ENCODE results near the gene EGFLAM. TPM values are rescaled to one million over a fixed set of nuclear protein-coding genes. Genes with fewer than 3 reads are reported as not detected.

The EGFLAM gene
- total and polyA plus RNA-seq, 10 of the 15 experiments (the other 5 are each of a cell fraction or from before 2014, with no cell fraction given) = 0.37 TPM; not detected in 9

- BruUV-seq (replicated peaks) = no TSS peak
- TF ChIP-seq NBN (IDR thresholded peaks at IDR 0.05) (no peak), MXI1 (IDR thresholded peaks at IDR 0.05; ENCODE audit: low read depth, low read length) (no peak), ZNF217 (IDR thresholded peaks at IDR 0.05) (no peak), E2F8 (IDR thresholded peaks at IDR 0.05; ENCODE audit: low read depth, partially characterized antibody) (no peak), GABPA (IDR thresholded peaks at IDR 0.05; ENCODE audit: low read depth) (no peak), SREBF2 (IDR thresholded peaks at IDR 0.05; ENCODE audit: low read length) (no peak)
- TF ChIP-seq, protein P1, sequence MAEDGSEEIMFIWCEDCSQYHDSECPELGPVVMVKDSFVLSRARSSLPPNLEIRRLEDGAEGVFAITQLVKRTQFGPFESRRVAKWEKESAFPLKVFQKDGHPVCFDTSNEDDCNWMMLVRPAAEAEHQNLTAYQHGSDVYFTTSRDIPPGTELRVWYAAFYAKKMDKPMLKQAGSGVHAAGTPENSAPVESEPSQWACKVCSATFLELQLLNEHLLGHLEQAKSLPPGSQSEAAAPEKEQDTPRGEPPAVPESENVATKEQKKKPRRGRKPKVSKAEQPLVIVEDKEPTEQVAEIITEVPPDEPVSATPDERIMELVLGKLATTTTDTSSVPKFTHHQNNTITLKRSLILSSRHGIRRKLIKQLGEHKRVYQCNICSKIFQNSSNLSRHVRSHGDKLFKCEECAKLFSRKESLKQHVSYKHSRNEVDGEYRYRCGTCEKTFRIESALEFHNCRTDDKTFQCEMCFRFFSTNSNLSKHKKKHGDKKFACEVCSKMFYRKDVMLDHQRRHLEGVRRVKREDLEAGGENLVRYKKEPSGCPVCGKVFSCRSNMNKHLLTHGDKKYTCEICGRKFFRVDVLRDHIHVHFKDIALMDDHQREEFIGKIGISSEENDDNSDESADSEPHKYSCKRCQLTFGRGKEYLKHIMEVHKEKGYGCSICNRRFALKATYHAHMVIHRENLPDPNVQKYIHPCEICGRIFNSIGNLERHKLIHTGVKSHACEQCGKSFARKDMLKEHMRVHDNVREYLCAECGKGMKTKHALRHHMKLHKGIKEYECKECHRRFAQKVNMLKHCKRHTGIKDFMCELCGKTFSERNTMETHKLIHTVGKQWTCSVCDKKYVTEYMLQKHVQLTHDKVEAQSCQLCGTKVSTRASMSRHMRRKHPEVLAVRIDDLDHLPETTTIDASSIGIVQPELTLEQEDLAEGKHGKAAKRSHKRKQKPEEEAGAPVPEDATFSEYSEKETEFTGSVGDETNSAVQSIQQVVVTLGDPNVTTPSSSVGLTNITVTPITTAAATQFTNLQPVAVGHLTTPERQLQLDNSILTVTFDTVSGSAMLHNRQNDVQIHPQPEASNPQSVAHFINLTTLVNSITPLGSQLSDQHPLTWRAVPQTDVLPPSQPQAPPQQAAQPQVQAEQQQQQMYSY (CRISPR knock-in tag; IDR thresholded peaks at IDR 0.05) = no peak
- CTCF ChIA-PET = interaction anchor here (0.8 kb wide), 1 partner anchor 485 kb away, joined by 3 read pairs; no protein-coding TSS in a partner anchor
These were observed 70.9 kb downstream of the EGFLAM start for GRCh38 chr5:38329132-38329715.

More at GRCh38 chr5:38329132-38329715, 70.9 kb downstream of the EGFLAM start:
- WGBS (ENCODE audit: insufficient coverage, insufficient replicate concordance, low lambda C conversion rate, missing lambda C conversion rate) = 8% methylated on average over 5 of the region's 5 CpGs
- Histone ChIP-seq H3K9me3 (replicated peaks; ENCODE audit: control insufficient read depth, insufficient read depth, low read length) (no peaks in the 10 kb centered on the region), H3K79me2 (ENCODE audit: control insufficient read depth, insufficient read depth, low read length) (no peaks in the 10 kb centered on the region), H3K4me1 (ENCODE audit: control insufficient read depth, insufficient read depth, low read length) (no peaks in the 10 kb centered on the region), H3K27ac (ENCODE audit: control insufficient read depth, insufficient read depth) (no peak overlapping the region), H3K4me2 (ENCODE audit: control insufficient read depth, insufficient read depth) (no peak overlapping the region), H3K36me3 (ENCODE audit: control insufficient read depth in 2 of 2, insufficient read depth in 2 of 2, low read length in 1 of 2) (no peaks in the 10 kb centered on the region), H3K9ac (ENCODE audit: control insufficient read depth, insufficient read depth, low read length) (no peak overlapping the region), H3K27me3 (replicated peaks in 1 of 2; ENCODE audit: control insufficient read depth in 2 of 2, insufficient read depth in 2 of 2, low read length in 1 of 2) (no peaks in the 10 kb centered on the region), H2AFZ (ENCODE audit: control insufficient read depth, low read depth, low read length) (no peak overlapping the region), H3K4me3 (no peak overlapping the region), H4K20me1 (ENCODE audit: control insufficient read depth, insufficient read depth) (no peaks in the 10 kb centered on the region)
- ATAC-seq = no peak
- RAD21 ChIA-PET (ENCODE audit: unreplicated experiment) = no interaction called here
- intact Hi-C loops (cut with micrococcal nuclease; ENCODE audit: unreplicated experiment) (no loop called here), in situ Hi-C loops (cut with MboI) (no loop called here)
- POLR2A ChIA-PET = no interaction called here
- FAIRE-seq = no peak
- DNase-seq (ENCODE audit: low read depth, low spot score) = no peak
- SMC1A ChIA-PET (ENCODE audit: uncharacterized antibody, unreplicated experiment) = no interaction called here

Data from GM12878 (cell line).